GM19035 (cell line): ENCODE measurements around the gene ACSF3.
"Not testable (repeated sequence)": the region's sequence is repeated elsewhere in the genome, so short reads cannot be mapped to it uniquely, and the experiment has no call there.

Source experiments
- ATAC-seq: cut with Tn5 transposase; IDR thresholded peaks from one replicate; pipeline ENCODE4 v1.9.1; 2021; ENCODE audit not compliant: unreplicated experiment

ACSF3 gene

DNA sequence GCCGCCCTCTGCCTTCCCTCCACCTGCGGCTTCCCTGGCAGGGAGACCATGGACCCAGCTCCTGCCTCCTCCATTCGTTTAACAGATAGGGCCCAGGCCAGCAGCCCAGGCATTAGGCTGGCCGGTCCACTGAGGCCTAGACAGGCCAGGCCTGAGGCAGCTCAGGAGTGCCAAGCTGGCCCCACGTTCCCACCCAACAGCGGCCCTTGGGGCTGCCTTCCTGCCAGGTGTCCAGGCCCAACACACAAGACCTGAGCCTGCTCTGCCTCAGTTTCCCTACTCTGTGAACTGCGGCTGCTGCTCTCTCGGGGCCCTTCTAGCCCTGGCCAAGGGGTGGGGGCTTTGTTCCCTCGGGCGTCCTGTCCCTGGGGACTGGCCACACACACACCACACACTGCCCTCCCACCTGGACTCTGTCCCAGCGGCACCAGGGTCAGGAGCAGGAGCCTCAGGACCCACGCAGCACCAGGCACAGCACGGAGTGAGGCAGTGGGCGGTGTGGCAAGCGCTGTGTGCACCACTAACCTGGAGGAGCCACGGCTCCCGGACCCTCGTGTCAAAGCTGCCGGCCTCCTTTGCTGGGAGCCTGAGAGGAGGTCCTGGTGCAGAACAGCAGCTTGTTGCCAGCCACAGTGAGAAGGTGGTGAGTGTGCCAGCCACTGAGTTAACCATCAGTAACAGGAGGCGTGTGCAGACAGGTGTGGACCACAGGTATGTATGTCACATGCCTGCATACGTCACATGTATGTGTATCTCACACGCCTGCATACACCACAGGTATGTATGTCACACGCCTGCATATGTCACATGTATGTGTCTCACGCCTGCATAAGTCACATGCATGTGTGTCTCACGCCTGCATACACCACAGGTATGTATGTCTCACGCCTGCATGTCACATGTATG lies 63.3 kb downstream of the ACSF3 start:
- ATAC-seq, result no peak

DNA sequence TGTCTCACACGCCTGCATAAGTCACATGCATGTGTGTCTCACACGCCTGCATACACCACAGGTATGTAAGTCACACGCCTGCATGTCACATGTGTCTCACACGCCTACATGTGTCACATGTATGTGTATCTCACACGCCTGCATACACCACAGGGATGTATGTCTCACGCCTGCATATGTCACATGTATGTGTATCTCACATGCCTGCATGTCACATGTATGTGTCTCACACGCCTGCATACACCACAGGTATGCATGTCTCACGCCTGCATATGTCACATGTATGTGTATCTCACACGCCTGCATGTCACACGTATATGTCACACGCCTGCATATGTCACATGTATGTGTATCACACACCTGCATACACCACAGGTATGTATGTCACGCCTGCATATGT lies 64.1 kb downstream of the ACSF3 start:
- no peak for ATAC-seq

- no peak for ATAC-seq
These were observed 65.6 kb downstream of the ACSF3 start for GRCh38 chr16:89159066-89159849.

DNA sequence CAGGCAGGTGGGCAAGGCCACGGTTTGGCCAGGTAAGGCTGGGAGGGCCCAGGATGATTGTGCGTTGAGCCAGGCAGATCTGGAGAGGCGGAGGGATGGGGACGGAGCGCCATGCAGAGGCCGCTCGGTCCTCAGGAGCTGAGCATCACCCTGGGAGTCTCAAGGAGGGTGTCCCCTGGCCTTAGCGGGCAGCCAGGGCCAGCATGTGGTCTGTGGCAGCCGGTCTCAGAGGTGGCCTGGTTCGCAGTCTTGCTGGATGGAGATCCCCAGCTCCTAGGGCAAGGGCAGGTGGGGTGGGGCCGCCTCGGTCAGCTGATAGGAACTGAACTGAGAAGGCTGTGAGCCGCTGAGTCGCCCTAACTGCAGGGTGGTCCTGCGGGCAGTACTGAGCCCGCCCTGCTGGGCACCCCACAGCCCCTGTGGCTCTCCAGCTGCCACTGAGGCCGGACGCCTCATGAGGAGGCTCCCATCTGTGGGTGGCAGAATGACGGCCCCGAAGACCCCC lies 66.2 kb downstream of the ACSF3 start:
- no peak for ATAC-seq

DNA sequence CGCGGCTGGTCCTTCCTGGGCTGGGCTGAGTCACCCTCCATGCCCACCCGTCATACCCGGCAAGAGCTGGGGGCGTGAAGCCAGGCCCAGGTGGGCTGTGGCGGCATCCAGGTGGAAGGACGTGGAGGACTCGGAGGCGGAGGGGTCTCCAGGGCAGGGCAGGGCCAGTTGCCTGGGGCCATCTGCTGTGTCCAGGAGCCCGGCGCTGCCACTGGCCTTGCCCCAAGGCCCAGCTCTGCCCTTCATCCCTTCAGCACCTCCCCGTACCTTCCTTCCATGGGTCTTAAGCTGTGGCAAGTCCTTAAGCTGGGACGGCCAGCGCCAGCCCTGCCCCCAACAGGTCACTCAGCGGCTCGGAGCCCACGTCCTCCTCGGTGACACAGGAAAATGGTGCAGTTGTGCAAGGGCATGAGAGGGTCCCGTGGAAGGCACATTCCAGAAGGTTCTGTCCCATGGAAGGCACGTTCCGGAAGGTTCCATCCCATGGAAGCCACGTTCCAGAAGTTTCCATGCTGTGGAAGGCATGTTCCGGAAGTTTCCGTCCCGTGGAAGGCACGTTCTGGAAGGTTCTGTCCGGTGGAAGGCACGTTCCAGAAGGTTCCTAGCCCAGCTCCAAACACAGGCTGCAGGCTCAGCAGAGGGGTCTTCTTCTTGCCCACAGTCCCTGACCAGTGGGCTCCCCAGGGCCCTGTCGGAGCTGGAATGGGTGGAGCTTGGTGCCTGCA lies 67.5 kb downstream of the ACSF3 start:
- no peak for ATAC-seq

DNA sequence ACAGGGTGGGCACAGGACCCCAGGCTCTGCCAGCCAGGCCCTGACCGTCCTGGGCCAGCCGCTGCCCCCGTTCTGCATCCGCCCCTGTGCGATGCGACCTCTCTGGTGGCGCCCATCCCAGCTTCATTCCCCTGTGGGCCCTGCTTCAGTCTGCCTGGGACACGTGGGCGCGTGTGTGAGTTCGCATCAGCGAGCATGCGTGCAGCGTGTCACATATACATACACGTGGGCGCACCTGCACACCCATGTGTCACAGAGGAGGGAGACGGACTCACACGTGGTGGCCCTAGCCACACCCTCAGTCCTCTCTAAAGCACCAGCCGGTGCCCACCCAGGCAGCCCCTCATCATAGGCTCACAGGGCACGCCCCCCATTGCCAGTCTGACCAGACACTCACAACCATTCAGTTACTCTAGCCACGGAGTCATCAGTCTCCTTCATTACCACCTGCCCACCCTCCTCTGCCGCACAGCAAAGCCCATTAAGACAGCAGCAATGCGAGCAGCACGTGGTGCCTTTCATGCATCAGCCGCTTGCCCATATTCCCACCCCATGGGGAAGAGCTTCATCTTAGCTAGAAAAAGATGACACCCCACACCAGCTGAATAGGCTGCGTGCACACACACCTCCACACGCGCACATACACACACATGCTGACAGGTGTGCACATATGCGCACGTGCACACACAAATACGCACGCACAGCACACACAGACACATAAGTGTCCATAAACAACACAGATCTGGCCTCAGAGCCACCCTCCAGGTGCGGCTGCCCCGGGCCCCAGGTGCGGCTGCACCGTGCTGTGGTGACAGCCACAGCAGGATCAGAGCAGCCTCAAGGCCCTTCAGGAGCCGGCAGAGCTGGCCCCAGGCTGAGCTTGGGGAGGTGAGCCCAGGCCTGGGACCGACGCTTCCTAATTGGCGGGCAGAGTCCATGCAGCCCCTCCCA lies 68.4 kb downstream of the ACSF3 start:
- ATAC-seq, result no peak

DNA sequence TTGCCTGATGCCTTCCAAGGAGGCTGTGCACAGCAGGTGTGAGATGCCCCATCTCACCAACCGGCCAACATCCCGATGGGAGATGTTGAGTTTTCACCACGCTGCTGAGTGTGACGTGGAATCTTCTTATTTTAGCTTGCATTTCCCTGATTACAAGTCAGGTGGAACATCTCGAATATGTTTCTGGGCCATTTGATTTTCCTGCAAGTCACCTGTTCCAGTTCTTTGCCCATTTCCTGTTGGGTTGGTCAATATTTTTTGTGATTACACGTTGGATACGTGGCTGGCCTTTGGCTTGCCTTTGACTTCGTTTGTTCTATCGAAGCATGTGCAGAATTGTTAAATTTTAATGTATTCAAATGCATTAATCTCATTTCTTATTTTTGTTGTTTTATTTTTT lies 69.6 kb downstream of the ACSF3 start:
- ATAC-seq, result no peak

DNA sequence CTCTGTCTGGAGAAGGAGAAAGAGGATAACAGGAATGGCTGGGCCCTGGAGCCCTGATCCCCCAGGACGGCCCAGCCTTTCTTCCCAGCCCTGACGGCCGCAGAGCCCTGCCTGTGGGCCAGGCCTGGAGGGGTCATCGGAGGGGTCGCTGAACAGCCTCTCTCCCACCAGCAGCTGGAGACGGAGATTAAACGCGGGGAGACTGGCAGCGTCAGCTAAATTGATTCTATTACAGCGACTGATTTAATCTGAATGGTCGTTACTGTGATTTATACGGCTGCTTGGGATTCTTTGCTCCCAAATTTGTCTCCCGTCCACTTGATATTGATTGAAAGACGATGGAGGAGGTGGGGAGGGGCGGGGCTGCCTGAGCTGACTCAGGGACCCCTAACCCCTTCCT lies 70.8 kb downstream of the ACSF3 start:
- ATAC-seq, result no peak

DNA sequence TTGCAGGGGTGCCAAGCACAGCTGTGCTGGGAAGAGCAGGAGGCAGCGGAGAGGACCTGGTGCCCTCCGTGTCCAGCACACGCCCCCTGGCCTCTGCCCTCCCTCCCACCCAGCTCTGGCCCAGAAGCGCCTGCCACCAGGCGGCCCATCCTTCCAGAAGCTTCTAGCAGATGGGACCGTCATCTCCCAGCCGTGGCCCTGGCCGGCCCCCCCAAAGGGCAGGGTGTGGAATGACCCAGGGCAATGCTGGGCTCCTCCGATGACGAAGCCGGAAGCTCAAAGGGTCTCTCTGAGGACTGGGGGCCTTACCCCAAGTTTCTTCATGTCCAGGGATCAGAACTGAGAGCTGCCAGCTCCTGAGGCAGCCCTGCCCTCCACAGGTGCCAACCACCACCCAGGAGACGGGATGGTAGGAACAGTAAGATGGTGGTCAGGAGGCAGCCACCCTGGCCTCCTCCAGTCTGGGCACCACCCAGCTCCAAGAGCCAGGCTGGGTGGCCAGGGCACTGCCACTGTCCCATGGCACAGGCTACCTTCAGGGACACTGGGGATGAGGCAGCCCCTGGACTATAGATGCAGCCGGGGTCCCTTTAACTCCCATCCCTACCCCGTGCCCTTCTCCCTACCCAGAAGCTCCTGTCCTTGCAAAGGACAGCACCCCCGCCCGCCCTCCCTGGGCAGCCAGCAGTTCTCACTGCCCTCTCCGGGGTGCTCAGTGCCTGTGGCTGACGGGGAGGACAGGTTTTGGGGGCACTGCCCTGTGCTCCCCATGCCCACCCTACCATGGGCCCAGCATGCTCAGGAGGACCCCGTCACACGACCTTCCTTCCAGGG lies 71.4 kb downstream of the ACSF3 start:
- no peak for ATAC-seq

GRCh38 chr16:89165681-89165979 lies 72.0 kb downstream of the ACSF3 start:
- ATAC-seq, result not testable (repeated sequence)

DNA sequence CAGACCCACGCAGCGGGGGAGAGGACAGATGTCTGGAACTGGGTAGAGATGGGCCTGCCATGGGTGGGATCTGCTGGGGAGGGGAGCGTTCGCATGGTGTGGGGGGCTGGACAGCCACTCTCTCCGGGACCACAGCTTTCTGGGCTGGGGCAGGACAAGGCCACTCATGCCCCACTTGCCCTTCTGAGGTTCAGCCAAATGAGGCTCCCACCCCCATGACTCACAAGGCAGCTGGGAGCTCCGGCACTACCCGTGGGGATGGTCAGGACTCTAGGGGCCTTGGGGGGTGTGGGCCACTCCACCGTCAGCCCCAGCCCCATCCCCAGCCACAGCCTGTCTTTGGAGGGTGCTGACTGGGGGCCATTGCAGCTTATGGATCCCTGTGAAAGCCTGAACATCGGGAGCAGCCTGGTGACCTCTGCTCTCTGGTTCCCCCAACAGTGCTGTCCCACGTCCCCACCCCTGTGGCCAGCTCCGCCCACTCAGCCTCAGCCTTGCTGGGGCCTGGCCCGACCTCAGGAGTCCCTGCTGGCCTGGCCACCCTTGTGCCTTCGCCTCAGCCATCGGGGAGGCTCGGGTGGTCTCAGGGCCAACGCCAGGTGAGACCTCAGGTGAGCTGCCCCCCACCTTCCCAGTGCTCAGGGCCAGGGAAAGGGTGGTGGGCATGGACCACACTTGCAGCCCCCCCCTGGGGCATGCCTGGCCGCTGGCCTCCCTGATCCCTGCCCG lies 73.2 kb downstream of the ACSF3 start:
- ATAC-seq, result no peak

DNA sequence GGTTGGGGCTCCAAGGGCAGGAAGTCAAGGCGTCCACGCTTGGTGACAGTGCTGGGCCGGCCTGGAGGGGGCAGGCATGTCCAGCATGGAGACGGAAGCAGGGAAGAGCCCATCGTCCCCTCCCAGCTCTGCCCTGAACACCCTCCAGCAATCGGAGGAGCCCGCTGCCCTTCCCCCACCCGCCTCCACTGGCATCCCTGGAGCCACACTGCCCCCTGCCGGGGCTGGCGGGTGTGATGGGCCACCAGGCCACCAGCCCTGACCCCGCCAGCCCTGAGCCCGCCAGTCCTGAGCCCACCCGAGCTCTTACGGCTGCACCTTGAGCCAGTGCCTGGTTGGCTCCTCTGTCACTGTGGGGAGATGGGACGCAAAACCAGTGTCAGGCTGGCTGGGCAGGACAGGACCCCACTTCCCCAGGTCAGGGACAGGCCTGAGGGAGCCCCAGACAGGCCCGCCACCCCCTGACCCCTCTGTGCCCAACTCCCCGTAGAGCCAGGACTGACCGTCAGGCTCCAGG lies 73.8 kb downstream of the ACSF3 start:
- ATAC-seq, result no peak

DNA sequence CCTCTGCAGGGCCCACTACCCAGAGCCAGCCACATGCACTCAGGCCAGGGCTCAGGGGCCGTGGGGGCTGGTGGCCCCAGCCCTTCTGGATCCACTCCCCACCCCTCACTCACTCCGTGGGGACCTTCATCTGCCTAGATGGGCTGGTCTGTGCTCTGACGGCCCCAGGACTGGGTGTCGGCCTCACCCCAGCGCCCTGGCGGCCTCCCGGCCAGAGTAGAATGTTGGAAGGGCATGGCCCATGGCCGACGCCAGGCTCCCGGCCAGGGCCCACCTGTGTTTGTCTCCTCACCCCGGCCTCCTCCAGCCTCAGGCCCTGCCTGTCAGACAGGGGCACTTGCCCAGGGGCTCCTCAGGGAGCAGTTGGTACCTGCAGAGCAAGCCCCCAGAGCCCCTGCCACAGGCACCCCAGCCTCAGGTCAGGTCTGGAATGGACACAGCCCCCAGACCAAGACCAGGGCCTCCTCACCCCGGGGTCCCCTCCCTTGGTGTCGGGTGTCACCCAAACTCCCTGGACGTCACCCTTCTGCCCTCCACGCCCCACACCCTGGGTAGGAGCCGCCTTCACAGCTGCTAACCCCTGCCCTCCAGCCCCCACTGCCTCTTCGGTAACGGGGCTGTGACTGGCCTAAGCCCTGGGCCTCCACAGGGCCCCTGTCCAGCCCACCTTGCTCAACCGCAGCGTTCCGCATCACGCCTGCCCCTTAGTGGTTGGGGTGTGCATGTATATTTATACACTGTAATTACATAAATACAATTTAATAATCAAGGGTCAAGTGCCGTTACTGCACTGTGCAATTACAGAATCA lies 74.9 kb downstream of the ACSF3 start:
- no peak for ATAC-seq

- ATAC-seq, result no peak
These were observed 76.1 kb downstream of the ACSF3 start for GRCh38 chr16:89169778-89170177.

- peak; percentile 1 for ATAC-seq
These were observed 76.9 kb downstream of the ACSF3 start for GRCh38 chr16:89170346-89171215.

GRCh38 chr16:89171216-89172170 lies 77.8 kb downstream of the ACSF3 start, which contains the start of gene CDH15:
Gene CDH15, plus strand, starts transcription at chr16:89171748. Its CDS starts 84 bp downstream, at chr16:89171832.
- ATAC-seq, result peak; percentile 76
